K562 (cell line): ENCODE results near the gene CELA3A. TPM values are rescaled to one million over a fixed set of nuclear protein-coding genes. Genes with fewer than 3 reads are reported as not detected.

Experiments used
- BRF1 ChIP-seq: IDR thresholded peaks from 3 replicates; pipeline ENCODE4 v1.6.1; 2011; ENCODE audit warnings: borderline replicate concordance, mild to moderate bottlenecking; ENCODE audit not compliant: insufficient read length; ENCODE audit errors: extremely low read depth
- CEBPG ChIP-seq, 3 experiments: fragments of 200-800 bp in 1 of 3; sonication (Bioruptor generic) in 1 of 3; sonication (generic) in 1 of 3; formaldehyde crosslinking in 1 of 3; IDR thresholded peaks in 2 of 3; conservative IDR thresholded peaks in 1 of 3; 2 replicates each; pipeline versions ENCODE4 v1.6.1 to v1.8.0; 2016 to 2022; ENCODE audit warnings: missing compliant biosample characterization in 2 of 3, missing genetic modification characterization in 2 of 3, mild to moderate bottlenecking in 1 of 3, missing genetic modification reagents in 1 of 3
- MAFG ChIP-seq: fragments of 450-650 bp; conservative IDR thresholded peaks from 2 replicates; pipeline ENCODE4 v1.6.1; 2016; ENCODE audit warnings: missing genetic modification characterization, missing compliant biosample characterization
- MEF2D ChIP-seq: conservative IDR thresholded peaks from 2 replicates; pipeline ENCODE4 v1.6.1; 2016; ENCODE audit warnings: low read depth, missing genetic modification characterization, missing compliant biosample characterization
- PHF21A ChIP-seq: fragments of 450-650 bp; IDR thresholded peaks from 2 replicates; pipeline ENCODE4 v1.6.1; 2017; ENCODE audit warnings: low read depth, borderline replicate concordance
- POLR2G ChIP-seq: fragments of 200-400 bp; formaldehyde crosslinking; IDR thresholded peaks from 2 replicates; pipeline ENCODE4 v1.6.1; 2017; ENCODE audit warnings: low read depth, mild to moderate bottlenecking, antibody characterized with exemption, low read length, moderate library complexity
- RBM14 ChIP-seq: fragments of 200-400 bp; formaldehyde crosslinking; IDR thresholded peaks from 2 replicates; pipeline ENCODE4 v1.6.1; 2018; ENCODE audit warnings: low read depth, mild to moderate bottlenecking, low read length, moderate library complexity, borderline replicate concordance; ENCODE audit not compliant: insufficient read depth
- SMARCE1 ChIP-seq: fragments of 450-650 bp; IDR thresholded peaks from 2 replicates; pipeline ENCODE4 v1.7.1; 2016; ENCODE audit warnings: mild to moderate bottlenecking
- STAT5A ChIP-seq: IDR thresholded peaks from 2 replicates; pipeline ENCODE4 v1.6.1; 2012; ENCODE audit warnings: low read length, inconsistent platforms, borderline replicate concordance
- TAL1 ChIP-seq: fragments of 450-650 bp; IDR thresholded peaks from 2 replicates; pipeline ENCODE4 v1.6.1; 2016; ENCODE audit warnings: mild to moderate bottlenecking
- TBP ChIP-seq: optimal IDR thresholded peaks from 2 replicates; pipeline ENCODE3; 2011; ENCODE audit warnings: low read depth, low read length, improper control_type of control experiment
- TEAD4 ChIP-seq, 2 experiments: sonication (generic) in 1 of 2; formaldehyde crosslinking in 1 of 2; IDR thresholded peaks; 2 replicates each; pipeline versions ENCODE4 v1.6.1 to v1.8.0; 2012 to 2022; ENCODE audit warnings: borderline replicate concordance in 1 of 2, inconsistent platforms in 1 of 2, low read length in 1 of 2, mild to moderate bottlenecking in 1 of 2, missing genetic modification reagents in 1 of 2
- TGIF2 ChIP-seq: sonication (generic); formaldehyde crosslinking; IDR thresholded peaks from 2 replicates; pipeline ENCODE4 v1.8.1; 2022; ENCODE audit warnings: mild to moderate bottlenecking, missing genetic modification reagents, moderate library complexity
- ZBED1 ChIP-seq: IDR thresholded peaks from 2 replicates; pipeline ENCODE4 v1.6.1; 2014
- ZNF764 ChIP-seq: fragments of 250-450 bp; sonication (Bioruptor Pico); IDR thresholded peaks from 2 replicates; pipeline ENCODE4 v1.4.0; 2020; ENCODE audit warnings: low read depth, mild to moderate bottlenecking, moderate library complexity
- ZZZ3 ChIP-seq: fragments of 450-650 bp; IDR thresholded peaks from 2 replicates; pipeline ENCODE4 v1.6.1; 2016; ENCODE audit warnings: antibody characterized with exemption, mild to moderate bottlenecking, moderate library complexity
- polyA plus RNA-seq, 8 experiments: library from polyadenylated mRNA; depleted of rRNA in 4 of 8; stranded (reverse) in 5 of 8; unstranded in 3 of 8; fragments of >200 nt; fragmentation: Nextera tagmentation in 2 of 8; fragmentation: Illumina TruSeq in 1 of 8; extraction: Ambion mirVana in 2 of 8; extraction: Trizol in 1 of 8; gene quantifications; 2 replicates each; pipeline versions ENCODE4 v1.2.1 to v1.2.3, GENCODE V29; 2011 to 2014; ENCODE audit warnings: inconsistent platforms in 1 of 8, missing spikeins in 1 of 8
- total RNA-seq, 7 experiments: library from RNA; depleted of rRNA in 6 of 7; stranded (reverse); fragments of >200 nt in 6 of 7; fragmentation: Illumina TruSeq in 2 of 7; extraction: Trizol in 2 of 7; gene quantifications; 2 replicates each; pipeline versions ENCODE4 v1.2.1 to v1.2.3, GENCODE V29; 2011 to 2021; ENCODE audit warnings: low replicate concordance in 1 of 7
- TF ChIP-seq, protein P1 (sequence below), 2 experiments: fragments of 450-650 bp in 1 of 2; sonication (generic) in 1 of 2; formaldehyde crosslinking; conservative IDR thresholded peaks; 2 replicates each; pipeline versions ENCODE4 v1.4.0 to v1.8.1; 2020 to 2022; ENCODE audit warnings: mild to moderate bottlenecking in 1 of 2, missing genetic modification reagents in 1 of 2
- TF ChIP-seq, protein P2 (sequence below): fragments of 250-450 bp; sonication (Bioruptor Pico); IDR thresholded peaks from 2 replicates; pipeline ENCODE4 v1.8.0; 2021; ENCODE audit warnings: moderate library complexity, mild to moderate bottlenecking, inconsistent platforms
- TF ChIP-seq, protein P3 (sequence below): sonication (generic); formaldehyde crosslinking; IDR thresholded peaks from 2 replicates; pipeline ENCODE4 v1.8.0; 2023; ENCODE audit warnings: missing genetic modification reagents, mild to moderate bottlenecking, borderline replicate concordance

CELA3A gene
- total and polyA plus RNA-seq, 9 of the 15 experiments (the other 6 are each of a cell fraction or from before 2014, with no cell fraction given) = 5.4 TPM; not detected in 8

DNA sequence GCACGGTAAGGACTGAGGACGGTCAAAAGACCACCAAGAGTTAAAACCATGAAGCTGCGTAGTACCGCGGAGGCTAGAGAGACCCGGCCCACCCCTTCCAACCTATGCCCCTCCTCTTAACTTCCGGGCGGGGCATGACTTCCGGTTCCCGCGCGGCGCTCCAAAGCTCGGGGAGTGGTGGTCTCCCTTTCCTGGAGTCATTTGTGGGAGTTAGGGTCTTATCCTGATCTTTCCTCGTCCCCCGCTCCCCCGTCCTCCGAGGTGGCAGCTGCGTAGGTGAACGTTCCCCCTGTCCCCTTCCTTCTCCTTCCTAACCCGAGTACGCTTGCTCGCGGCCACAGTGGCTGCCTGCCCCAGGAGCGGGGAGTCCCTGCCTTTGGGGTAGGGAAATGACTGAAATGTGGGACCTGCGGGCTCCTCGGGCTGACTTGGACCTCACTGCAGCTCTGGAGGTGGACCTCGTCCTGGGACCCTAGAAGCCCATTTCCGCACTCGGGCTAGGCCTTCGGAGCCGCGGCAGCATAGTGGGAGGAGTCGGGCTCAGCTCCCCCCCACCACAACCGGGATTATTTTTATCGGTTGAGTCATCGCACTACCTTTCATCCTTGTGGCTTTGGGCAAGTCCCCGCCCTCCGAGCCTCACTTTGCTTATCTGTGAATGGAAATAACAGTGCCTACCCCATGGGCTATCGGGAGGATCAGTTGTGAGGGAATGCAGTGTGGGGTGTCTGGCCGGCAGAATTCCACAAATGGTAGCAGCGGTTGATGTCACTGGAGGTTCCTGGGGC, 24.1 kb downstream of the CELA3A start (continued):
- no peak for TF ChIP-seq MAFG (tag)
- TF ChIP-seq MEF2D (tag) = peak; percentile 49
- TF ChIP-seq ZBED1 = no peak
- no peak for TF ChIP-seq PHF21A
- peak; percentile 88 for TF ChIP-seq TBP
- TF ChIP-seq ZZZ3 = no peak
- no peak for TF ChIP-seq STAT5A
- TF ChIP-seq RBM14 = no peak
- no peak for TF ChIP-seq BRF1
- TF ChIP-seq ZNF764 (CRISPR knock-in tag) = no peak; the same call in 1 of the 2 replicates
- TF ChIP-seq, protein P1, sequence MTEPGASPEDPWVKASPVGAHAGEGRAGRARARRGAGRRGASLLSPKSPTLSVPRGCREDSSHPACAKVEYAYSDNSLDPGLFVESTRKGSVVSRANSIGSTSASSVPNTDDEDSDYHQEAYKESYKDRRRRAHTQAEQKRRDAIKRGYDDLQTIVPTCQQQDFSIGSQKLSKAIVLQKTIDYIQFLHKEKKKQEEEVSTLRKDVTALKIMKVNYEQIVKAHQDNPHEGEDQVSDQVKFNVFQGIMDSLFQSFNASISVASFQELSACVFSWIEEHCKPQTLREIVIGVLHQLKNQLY (CRISPR knock-in tag; conservative IDR thresholded peaks at IDR 0.05) = no peak; a peak in 1 of 4 replicates
- peak; percentile 59; the same call in 1 of the 2 replicates for TF ChIP-seq TAL1
- TF ChIP-seq TGIF2 = no peak
- TF ChIP-seq POLR2G = peak; percentile 96
- TF ChIP-seq SMARCE1 = peak; percentile 93; the same call in 1 of the 2 replicates
- TF ChIP-seq TEAD4 (IDR thresholded peaks at IDR 0.05; ENCODE audit: low read length) = peak; percentile 88
- TF ChIP-seq TEAD4 (CRISPR knock-in tag; IDR thresholded peaks at IDR 0.05; ENCODE audit: borderline replicate concordance) = no peak
- TF ChIP-seq, protein P2, sequence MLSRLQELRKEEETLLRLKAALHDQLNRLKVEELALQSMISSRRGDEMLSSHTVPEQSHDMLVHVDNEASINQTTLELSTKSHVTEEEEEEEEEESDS (CRISPR knock-in tag) = no peak
- no peak for TF ChIP-seq CEBPG (CRISPR knock-in tag; IDR thresholded peaks at IDR 0.05)
- TF ChIP-seq CEBPG (tag; conservative IDR thresholded peaks at IDR 0.05 in 1 of 2, IDR thresholded peaks at IDR 0.05 in 1 of 2) = no peak; a peak in 1 of 4 replicates
- TF ChIP-seq, protein P3, sequence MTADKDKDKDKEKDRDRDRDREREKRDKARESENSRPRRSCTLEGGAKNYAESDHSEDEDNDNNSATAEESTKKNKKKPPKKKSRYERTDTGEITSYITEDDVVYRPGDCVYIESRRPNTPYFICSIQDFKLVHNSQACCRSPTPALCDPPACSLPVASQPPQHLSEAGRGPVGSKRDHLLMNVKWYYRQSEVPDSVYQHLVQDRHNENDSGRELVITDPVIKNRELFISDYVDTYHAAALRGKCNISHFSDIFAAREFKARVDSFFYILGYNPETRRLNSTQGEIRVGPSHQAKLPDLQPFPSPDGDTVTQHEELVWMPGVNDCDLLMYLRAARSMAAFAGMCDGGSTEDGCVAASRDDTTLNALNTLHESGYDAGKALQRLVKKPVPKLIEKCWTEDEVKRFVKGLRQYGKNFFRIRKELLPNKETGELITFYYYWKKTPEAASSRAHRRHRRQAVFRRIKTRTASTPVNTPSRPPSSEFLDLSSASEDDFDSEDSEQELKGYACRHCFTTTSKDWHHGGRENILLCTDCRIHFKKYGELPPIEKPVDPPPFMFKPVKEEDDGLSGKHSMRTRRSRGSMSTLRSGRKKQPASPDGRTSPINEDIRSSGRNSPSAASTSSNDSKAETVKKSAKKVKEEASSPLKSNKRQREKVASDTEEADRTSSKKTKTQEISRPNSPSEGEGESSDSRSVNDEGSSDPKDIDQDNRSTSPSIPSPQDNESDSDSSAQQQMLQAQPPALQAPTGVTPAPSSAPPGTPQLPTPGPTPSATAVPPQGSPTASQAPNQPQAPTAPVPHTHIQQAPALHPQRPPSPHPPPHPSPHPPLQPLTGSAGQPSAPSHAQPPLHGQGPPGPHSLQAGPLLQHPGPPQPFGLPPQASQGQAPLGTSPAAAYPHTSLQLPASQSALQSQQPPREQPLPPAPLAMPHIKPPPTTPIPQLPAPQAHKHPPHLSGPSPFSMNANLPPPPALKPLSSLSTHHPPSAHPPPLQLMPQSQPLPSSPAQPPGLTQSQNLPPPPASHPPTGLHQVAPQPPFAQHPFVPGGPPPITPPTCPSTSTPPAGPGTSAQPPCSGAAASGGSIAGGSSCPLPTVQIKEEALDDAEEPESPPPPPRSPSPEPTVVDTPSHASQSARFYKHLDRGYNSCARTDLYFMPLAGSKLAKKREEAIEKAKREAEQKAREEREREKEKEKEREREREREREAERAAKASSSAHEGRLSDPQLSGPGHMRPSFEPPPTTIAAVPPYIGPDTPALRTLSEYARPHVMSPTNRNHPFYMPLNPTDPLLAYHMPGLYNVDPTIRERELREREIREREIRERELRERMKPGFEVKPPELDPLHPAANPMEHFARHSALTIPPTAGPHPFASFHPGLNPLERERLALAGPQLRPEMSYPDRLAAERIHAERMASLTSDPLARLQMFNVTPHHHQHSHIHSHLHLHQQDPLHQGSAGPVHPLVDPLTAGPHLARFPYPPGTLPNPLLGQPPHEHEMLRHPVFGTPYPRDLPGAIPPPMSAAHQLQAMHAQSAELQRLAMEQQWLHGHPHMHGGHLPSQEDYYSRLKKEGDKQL = no peak
